Measurements from ENCODE around the gene CIC. TPM values are rescaled to one million over a fixed set of nuclear protein-coding genes. Genes with fewer than 3 reads are reported as not detected.

CIC gene
- total and polyA plus RNA-seq, 2 of the 13 experiments (the other 11 are each of a cell fraction or from before 2014, with no cell fraction given), result 5.9 to 8.0 TPM

- TF ChIP-seq ZNF615 (CRISPR knock-in tag; IDR thresholded peaks at IDR 0.05; ENCODE audit: borderline replicate concordance) (no peak), ZNF839 (CRISPR knock-in tag; IDR thresholded peaks at IDR 0.05; ENCODE audit: borderline replicate concordance) (no peak), ZNF513 (CRISPR knock-in tag; conservative IDR thresholded peaks at IDR 0.05) (no peak), TMF1 (CRISPR knock-in tag; IDR thresholded peaks at IDR 0.05; ENCODE audit: low read depth) (0 out of 2 replicates have a peak, but pooled peaks have one; percentile 33), CBX1 (IDR thresholded peaks at IDR 0.05; ENCODE audit: low read depth) (no peak), HOXA9 (CRISPR knock-in tag; IDR thresholded peaks at IDR 0.05; ENCODE audit: borderline replicate concordance) (no peak), PATZ1 (CRISPR knock-in tag; IDR thresholded peaks at IDR 0.05) (peak; percentile 68), E2F2 (CRISPR knock-in tag; IDR thresholded peaks at IDR 0.05; ENCODE audit: borderline replicate concordance) (no peak), ZNF383 (CRISPR knock-in tag; IDR thresholded peaks at IDR 0.05; ENCODE audit: borderline replicate concordance) (no peak), NFIB (CRISPR knock-in tag; IDR thresholded peaks at IDR 0.05; ENCODE audit: borderline replicate concordance) (no peak), ZBTB42 (CRISPR knock-in tag; IDR thresholded peaks at IDR 0.05) (no peak), GLMP (CRISPR knock-in tag; IDR thresholded peaks at IDR 0.05; ENCODE audit: borderline replicate concordance) (no peak), ZNF703 (CRISPR knock-in tag; IDR thresholded peaks at IDR 0.05; ENCODE audit: borderline replicate concordance) (no peak)
- TF ChIP-seq, protein P1, sequence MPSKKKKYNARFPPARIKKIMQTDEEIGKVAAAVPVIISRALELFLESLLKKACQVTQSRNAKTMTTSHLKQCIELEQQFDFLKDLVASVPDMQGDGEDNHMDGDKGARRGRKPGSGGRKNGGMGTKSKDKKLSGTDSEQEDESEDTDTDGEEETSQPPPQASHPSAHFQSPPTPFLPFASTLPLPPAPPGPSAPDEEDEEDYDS (CRISPR knock-in tag; IDR thresholded peaks at IDR 0.05), result no peak
- TF ChIP-seq, protein P2, sequence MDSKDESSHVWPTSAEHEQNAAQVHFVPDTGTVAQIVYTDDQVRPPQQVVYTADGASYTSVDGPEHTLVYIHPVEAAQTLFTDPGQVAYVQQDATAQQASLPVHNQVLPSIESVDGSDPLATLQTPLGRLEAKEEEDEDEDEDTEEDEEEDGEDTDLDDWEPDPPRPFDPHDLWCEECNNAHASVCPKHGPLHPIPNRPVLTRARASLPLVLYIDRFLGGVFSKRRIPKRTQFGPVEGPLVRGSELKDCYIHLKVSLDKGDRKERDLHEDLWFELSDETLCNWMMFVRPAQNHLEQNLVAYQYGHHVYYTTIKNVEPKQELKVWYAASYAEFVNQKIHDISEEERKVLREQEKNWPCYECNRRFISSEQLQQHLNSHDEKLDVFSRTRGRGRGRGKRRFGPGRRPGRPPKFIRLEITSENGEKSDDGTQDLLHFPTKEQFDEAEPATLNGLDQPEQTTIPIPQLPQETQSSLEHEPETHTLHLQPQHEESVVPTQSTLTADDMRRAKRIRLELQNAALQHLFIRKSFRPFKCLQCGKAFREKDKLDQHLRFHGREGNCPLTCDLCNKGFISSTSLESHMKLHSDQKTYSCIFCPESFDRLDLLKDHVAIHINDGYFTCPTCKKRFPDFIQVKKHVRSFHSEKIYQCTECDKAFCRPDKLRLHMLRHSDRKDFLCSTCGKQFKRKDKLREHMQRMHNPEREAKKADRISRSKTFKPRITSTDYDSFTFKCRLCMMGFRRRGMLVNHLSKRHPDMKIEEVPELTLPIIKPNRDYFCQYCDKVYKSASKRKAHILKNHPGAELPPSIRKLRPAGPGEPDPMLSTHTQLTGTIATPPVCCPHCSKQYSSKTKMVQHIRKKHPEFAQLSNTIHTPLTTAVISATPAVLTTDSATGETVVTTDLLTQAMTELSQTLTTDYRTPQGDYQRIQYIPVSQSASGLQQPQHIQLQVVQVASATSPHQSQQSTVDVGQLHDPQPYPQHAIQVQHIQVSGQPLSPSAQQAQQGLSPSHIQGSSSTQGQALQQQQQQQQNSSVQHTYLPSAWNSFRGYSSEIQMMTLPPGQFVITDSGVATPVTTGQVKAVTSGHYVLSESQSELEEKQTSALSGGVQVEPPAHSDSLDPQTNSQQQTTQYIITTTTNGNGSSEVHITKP (CRISPR knock-in tag; IDR thresholded peaks at IDR 0.05; ENCODE audit: low read depth), result 0 out of 2 replicates have a peak, but pooled peaks have one; percentile 42
Observed at GRCh38 chr19:42313096-42313839, 44.2 kb downstream of the CIC start, which contains the start of gene TMEM145 (continued).
